HAP-1 (cell line): ENCODE results near the gene ADGRB2.

ENCODE experiments used
- DNase-seq, 2 experiments: peaks; one replicate each; pipeline ENCODE4 v3.0.0-alpha.2; 2016 to 2020; ENCODE audit warnings: low spot score in 2 of 2
- H3K27me3 ChIP-seq: fragments of 250-450 bp; sonication (Bioruptor Pico); 2 replicates; pipeline ENCODE4 v1.5.1; 2020; ENCODE audit warnings: low read depth, mild to moderate bottlenecking, moderate library complexity
- H3K36me3 ChIP-seq: fragments of 250-450 bp; sonication (Bioruptor Pico); replicated peaks from 2 replicates; pipeline ENCODE4 v1.5.1; 2020; ENCODE audit warnings: mild to moderate bottlenecking
- H3K4me1 ChIP-seq: fragments of 250-450 bp; sonication (Bioruptor Pico); 2 replicates; pipeline ENCODE4 v1.5.1; 2020; ENCODE audit warnings: mild to moderate bottlenecking
- H3K4me3 ChIP-seq: fragments of 250-450 bp; sonication (Bioruptor Pico); 2 replicates; pipeline ENCODE4 v1.5.1; 2020; ENCODE audit warnings: mild to moderate bottlenecking, moderate library complexity
- H3K9me3 ChIP-seq: fragments of 250-450 bp; sonication (Bioruptor Pico); 2 replicates; pipeline ENCODE4 v1.5.1; 2020; ENCODE audit warnings: mild to moderate bottlenecking, moderate library complexity
- in situ Hi-C: fragments of 300-500 bp; cut with MboI; formaldehyde crosslinking; loops from 3 replicates; pipeline ENCODE4 v1.14.3; 2020; ENCODE audit warnings: low sequenced_read_pairs, inconsistent platforms, mixed read lengths

Gene ADGRB2

GRCh38 chr1:31791131-31791858 lies 27.2 kb upstream of the ADGRB2 start:
- H3K27me3 ChIP-seq, result no peaks in the 10 kb centered on the region; the same call in 1 of the 2 replicates
- H3K4me1 ChIP-seq, result peaks cover 11% of the 10 kb centered on the region; the same call in 1 of the 2 replicates
- in situ Hi-C loops, result no loop called here
- no peak overlapping the region for H3K4me3 ChIP-seq
- no peak for DNase-seq
- no peaks in the 10 kb centered on the region for H3K36me3 ChIP-seq
- no peaks in the 10 kb centered on the region for H3K9me3 ChIP-seq

GRCh38 chr1:31790641-31791091 lies 26.5 kb upstream of the ADGRB2 start:
- Histone ChIP-seq H3K9me3 (no peaks in the 10 kb centered on the region), H3K4me3 (no peak overlapping the region), H3K27me3 (no peaks in the 10 kb centered on the region; the same call in 1 of the 2 replicates), H3K4me1 (peaks cover 11% of the 10 kb centered on the region; the same call in 1 of the 2 replicates), H3K36me3 (no peaks in the 10 kb centered on the region)
- in situ Hi-C loops, result no loop called here
- no peak for DNase-seq

GRCh38 chr1:31790140-31790539 lies 26.0 kb upstream of the ADGRB2 start:
- DNase-seq, result no peak
- Histone ChIP-seq H3K4me3 (no peak overlapping the region), H3K9me3 (no peaks in the 10 kb centered on the region), H3K36me3 (no peaks in the 10 kb centered on the region), H3K27me3 (no peaks in the 10 kb centered on the region; the same call in 1 of the 2 replicates), H3K4me1 (peaks cover 11% of the 10 kb centered on the region; the same call in 1 of the 2 replicates)
- in situ Hi-C loops, result no loop called here

- Histone ChIP-seq H3K27me3 (no peaks in the 10 kb centered on the region), H3K36me3 (no peaks in the 10 kb centered on the region), H3K4me1 (peaks cover 11% of the 10 kb centered on the region; the same call in 1 of the 2 replicates), H3K9me3 (no peaks in the 10 kb centered on the region), H3K4me3 (peak overlapping the region; percentile 60)
- in situ Hi-C loops, result no loop called here
- peak; percentile 74 to 99 for DNase-seq
Observed at GRCh38 chr1:31789259-31790065, 25.3 kb upstream of the ADGRB2 start.

- in situ Hi-C loops, result no loop called here
- peak overlapping the region; percentile 60 for H3K4me3 ChIP-seq
- peak in 1 of 2 experiments; percentile 36 for DNase-seq
- H3K36me3 ChIP-seq, result no peaks in the 10 kb centered on the region
- H3K27me3 ChIP-seq, result no peaks in the 10 kb centered on the region
- H3K9me3 ChIP-seq, result no peaks in the 10 kb centered on the region
- peaks cover 11% of the 10 kb centered on the region; the same call in 1 of the 2 replicates for H3K4me1 ChIP-seq
Observed at GRCh38 chr1:31788825-31789256, 24.7 kb upstream of the ADGRB2 start.

GRCh38 chr1:31788138-31788824 lies 24.1 kb upstream of the ADGRB2 start:
- Histone ChIP-seq H3K4me1 (peaks cover 11% of the 10 kb centered on the region; the same call in 1 of the 2 replicates), H3K4me3 (peak overlapping the region; percentile 60), H3K36me3 (no peaks in the 10 kb centered on the region), H3K9me3 (no peaks in the 10 kb centered on the region), H3K27me3 (no peaks in the 10 kb centered on the region)
- in situ Hi-C loops, result no loop called here
- DNase-seq, result peak; percentile 88 to 97

- Histone ChIP-seq H3K4me1 (peaks cover 11% of the 10 kb centered on the region; the same call in 1 of the 2 replicates), H3K9me3 (no peaks in the 10 kb centered on the region), H3K27me3 (no peaks in the 10 kb centered on the region), H3K4me3 (peak overlapping the region; percentile 60), H3K36me3 (no peaks in the 10 kb centered on the region)
- in situ Hi-C loops, result no loop called here
- DNase-seq, result no peak
Observed at GRCh38 chr1:31787786-31788137, 23.6 kb upstream of the ADGRB2 start.

- no peaks in the 10 kb centered on the region for H3K36me3 ChIP-seq
- no peak overlapping the region for H3K4me3 ChIP-seq
- H3K27me3 ChIP-seq, result no peaks in the 10 kb centered on the region
- no peak for DNase-seq
- no peaks in the 10 kb centered on the region for H3K9me3 ChIP-seq
- peaks cover 11% of the 10 kb centered on the region; the same call in 1 of the 2 replicates for H3K4me1 ChIP-seq
- in situ Hi-C loops, result no loop called here
Observed at GRCh38 chr1:31787261-31787660, 23.1 kb upstream of the ADGRB2 start.

- H3K4me1 ChIP-seq, result peaks cover 11% of the 10 kb centered on the region; the same call in 1 of the 2 replicates
- H3K4me3 ChIP-seq, result no peak overlapping the region
- no peak for DNase-seq
- in situ Hi-C loops, result no loop called here
- no peaks in the 10 kb centered on the region for H3K27me3 ChIP-seq
- no peaks in the 10 kb centered on the region for H3K36me3 ChIP-seq
- no peaks in the 10 kb centered on the region for H3K9me3 ChIP-seq
Observed at GRCh38 chr1:31786366-31787060, 22.4 kb upstream of the ADGRB2 start.

GRCh38 chr1:31785947-31786290 lies 21.8 kb upstream of the ADGRB2 start:
- in situ Hi-C loops, result no loop called here

GRCh38 chr1:31785020-31785946 lies 21.1 kb upstream of the ADGRB2 start:
- Histone ChIP-seq H3K9me3 (no peaks in the 10 kb centered on the region), H3K27me3 (no peaks in the 10 kb centered on the region), H3K4me3 (no peak overlapping the region), H3K36me3 (no peaks in the 10 kb centered on the region), H3K4me1 (peaks cover 11% of the 10 kb centered on the region; the same call in 1 of the 2 replicates)
- in situ Hi-C loops, result no loop called here
- DNase-seq, result no peak

More at GRCh38 chr1:31785947-31786290, 21.8 kb upstream of the ADGRB2 start:
- DNase-seq, result no peak
- peaks cover 11% of the 10 kb centered on the region; the same call in 1 of the 2 replicates for H3K4me1 ChIP-seq
- H3K36me3 ChIP-seq, result no peaks in the 10 kb centered on the region
- no peaks in the 10 kb centered on the region for H3K27me3 ChIP-seq
- no peak overlapping the region for H3K4me3 ChIP-seq
- no peaks in the 10 kb centered on the region for H3K9me3 ChIP-seq

- Histone ChIP-seq H3K4me1 (peaks cover 13% of the 10 kb centered on the region), H3K9me3 (no peaks in the 10 kb centered on the region), H3K4me3 (no peak overlapping the region), H3K36me3 (no peaks in the 10 kb centered on the region), H3K27me3 (no peaks in the 10 kb centered on the region)
- in situ Hi-C loops, result no loop called here
- DNase-seq, result no peak
Observed at GRCh38 chr1:31784356-31785019, 20.3 kb upstream of the ADGRB2 start.
